Lower leg skin (tissue), 3 donors: Measurements from ENCODE around the gene UBXN10.

Experiments used
- CTCF ChIP-seq, 3 donors: fragments of 450-650 bp; IDR thresholded peaks; one replicate each; pipeline ENCODE4 v1.5.1; 2016; ENCODE audit warnings: antibody characterized with exemption in 3 of 3, mild to moderate bottlenecking in 3 of 3, moderate library complexity in 2 of 3
- POLR2A ChIP-seq, 2 donors: fragments of 450-650 bp; IDR thresholded peaks; one replicate each; pipeline ENCODE4 v1.6.1; 2016 to 2017; ENCODE audit warnings: antibody characterized with exemption in 2 of 2, mild to moderate bottlenecking in 1 of 2, moderate library complexity in 1 of 2

GRCh38 chr1:20202166-20202565 is 16.3 kb downstream of the UBXN10 start:
- no peak for TF ChIP-seq CTCF (IDR thresholded peaks at IDR 0.05)
- no peak for TF ChIP-seq POLR2A (IDR thresholded peaks at IDR 0.05)
